H1 (cell line): ENCODE data around the gene MPND. TPM values are rescaled to one million over a fixed set of nuclear protein-coding genes. Genes with fewer than 3 reads are reported as not detected.

Source experiments
- CTCF ChIA-PET: fragments of 300-600 bp; sonication (Branson Sonifier 250); formaldehyde crosslinking; loops from one replicate; lab custom pipeline; 2021; ENCODE audit not compliant: partially characterized antibody; lab: Charles Lee
- POLR2A ChIA-PET: fragments of 300-600 bp; sonication (Branson Sonifier 250); formaldehyde crosslinking; loops from one replicate; lab custom pipeline; 2021; ENCODE audit warnings: inconsistent platforms; ENCODE audit not compliant: partially characterized antibody; lab: Charles Lee
- DNase-seq, 2 experiments: peaks; one replicate each; pipeline versions ENCODE4 v3.0.0 to v3.0.0-alpha.2; 2010 to 2022; ENCODE audit warnings: low spot score in 2 of 2, low read depth in 1 of 2, mixed read lengths in 1 of 2
- FAIRE-seq: peaks from 2 replicates; lab custom pipeline; 2011; peaks lifted over from hg19 to GRCh38; lab: Jason Lieb, UNC
- H2AFZ ChIP-seq: 2 replicates; pipeline ENCODE4 v1.8.1; 2012; ENCODE audit warnings: low read length, inconsistent platforms
- H2AK5ac ChIP-seq: 2 replicates; pipeline ENCODE4 v1.6.1; 2013; ENCODE audit warnings: low read depth, low read length
- H2BK120ac ChIP-seq: replicated peaks from 2 replicates; pipeline ENCODE3; 2013; ENCODE audit warnings: low read depth, low read length, inconsistent platforms
- H2BK12ac ChIP-seq: 2 replicates; pipeline ENCODE4 v1.6.1; 2013; ENCODE audit warnings: low read depth, low read length
- H2BK15ac ChIP-seq: 2 replicates; pipeline ENCODE4 v1.6.1; 2013; ENCODE audit warnings: low read length
- H2BK20ac ChIP-seq: 2 replicates; pipeline ENCODE4 v1.6.1; 2013; ENCODE audit warnings: low read length
- H2BK5ac ChIP-seq: 2 replicates; pipeline ENCODE4 v1.6.1; 2013; ENCODE audit warnings: low read depth, low read length
- H3K14ac ChIP-seq: 2 replicates; pipeline ENCODE4 v1.6.1; 2013; ENCODE audit warnings: inconsistent platforms; ENCODE audit not compliant: insufficient read length
- H3K18ac ChIP-seq: 2 replicates; pipeline ENCODE4 v1.6.1; 2013; ENCODE audit warnings: low read length; ENCODE audit errors: extremely low read depth
- H3K23ac ChIP-seq: 2 replicates; pipeline ENCODE4 v1.6.1; 2013; ENCODE audit warnings: inconsistent platforms; ENCODE audit not compliant: insufficient read length
- H3K23me2 ChIP-seq: 2 replicates; pipeline ENCODE4 v1.6.1; 2013; ENCODE audit warnings: low read depth, low read length
- H3K27ac ChIP-seq: 2 replicates; pipeline ENCODE4 v1.6.1; 2011; ENCODE audit warnings: low read depth, low read length, inconsistent platforms
- H3K27me3 ChIP-seq, 4 experiments: replicated peaks in 1 of 4; 1 replicate in 1 of 4; 2 replicates in 3 of 4; pipeline versions ENCODE4 v1.6.1 to v1.8.1; 2011 to 2013; ENCODE audit warnings: low read length in 3 of 4, mild to moderate bottlenecking in 3 of 4, inconsistent platforms in 2 of 4, mixed read lengths in 2 of 4, moderate library complexity in 1 of 4; ENCODE audit not compliant: control insufficient read depth in 3 of 4, insufficient read depth in 3 of 4; ENCODE audit errors: extremely low read depth in 1 of 4
- H3K36me3 ChIP-seq, 4 experiments: 2 replicates each; pipeline versions ENCODE4 v1.6.1 to v1.8.1; 2011 to 2013; ENCODE audit warnings: mild to moderate bottlenecking in 4 of 4, low read length in 3 of 4, moderate library complexity in 2 of 4, control low read depth in 1 of 4, inconsistent platforms in 1 of 4; ENCODE audit not compliant: insufficient read depth in 4 of 4, control insufficient read depth in 2 of 4
- H3K4ac ChIP-seq: replicated peaks from 2 replicates; pipeline ENCODE3; 2013; ENCODE audit warnings: low read length, low read depth, mixed read lengths, inconsistent platforms; ENCODE audit not compliant: insufficient read length
- H3K4me1 ChIP-seq, 4 experiments: replicated peaks in 1 of 4; 1 replicate in 1 of 4; 2 replicates in 3 of 4; pipeline versions ENCODE4 v1.6.1 to v1.8.1; 2011 to 2013; ENCODE audit warnings: low read length in 3 of 4, inconsistent platforms in 2 of 4, mixed read lengths in 1 of 4; ENCODE audit not compliant: insufficient read depth in 4 of 4, control insufficient read depth in 3 of 4
- H3K4me2 ChIP-seq, 2 experiments: 2 replicates each; pipeline versions ENCODE4 v1.6.1 to v1.8.1; 2011 to 2013; ENCODE audit warnings: low read depth in 2 of 2, low read length in 2 of 2, control low read depth in 1 of 2, inconsistent platforms in 1 of 2, mild to moderate bottlenecking in 1 of 2; ENCODE audit not compliant: insufficient read depth in 1 of 2
- H3K4me3 ChIP-seq, 4 experiments: fragments of 200-600, 300-600 bp in 1 of 4; sonication (generic), shearing (Covaris generic), sonication (Bioruptor Twin) in 1 of 4; 2 replicates each; pipeline versions ENCODE4 v1.5.1 to v1.8.1; 2011 to 2016; ENCODE audit warnings: low read length in 4 of 4, low read depth in 3 of 4, control low read depth in 2 of 4, inconsistent platforms in 2 of 4, mild to moderate bottlenecking in 2 of 4, mixed read lengths in 1 of 4, moderate library complexity in 1 of 4; ENCODE audit not compliant: insufficient read depth in 2 of 4; ENCODE audit errors: extremely low read depth in 1 of 4
- H3K56ac ChIP-seq: replicated peaks from 2 replicates; pipeline ENCODE3; 2013; ENCODE audit warnings: low read depth, mild to moderate bottlenecking, mixed read lengths, low read length, inconsistent platforms; ENCODE audit not compliant: insufficient read length
- H3K79me1 ChIP-seq: 2 replicates; pipeline ENCODE4 v1.6.1; 2013; ENCODE audit warnings: low read depth, low read length, control low read depth
- H3K79me2 ChIP-seq, 2 experiments: 2 replicates each; pipeline versions ENCODE4 v1.6.1 to v1.8.1; 2012 to 2013; ENCODE audit warnings: low read length in 2 of 2, mild to moderate bottlenecking in 2 of 2, inconsistent platforms in 1 of 2; ENCODE audit not compliant: insufficient read depth in 2 of 2, control insufficient read depth in 1 of 2
- H3K9ac ChIP-seq, 4 experiments: replicated peaks in 1 of 4; 1 replicate in 1 of 4; 2 replicates in 3 of 4; pipeline versions ENCODE4 v1.6.1 to v1.8.1; 2011 to 2013; ENCODE audit warnings: low read depth in 3 of 4, low read length in 3 of 4, control low read depth in 2 of 4, mild to moderate bottlenecking in 2 of 4, moderate library complexity in 2 of 4, inconsistent platforms in 1 of 4; ENCODE audit errors: extremely low read depth in 1 of 4
- H3K9me3 ChIP-seq, 2 experiments: 2 replicates each; pipeline versions ENCODE4 v1.6.1 to v1.8.1; 2012 to 2013; ENCODE audit warnings: mild to moderate bottlenecking in 2 of 2, moderate library complexity in 2 of 2, control low read depth in 1 of 2, inconsistent platforms in 1 of 2, low read depth in 1 of 2, low read length in 1 of 2, mixed read lengths in 1 of 2; ENCODE audit not compliant: insufficient read depth in 2 of 2
- H4K20me1 ChIP-seq, 2 experiments: replicated peaks in 1 of 2; 2 replicates each; pipeline versions ENCODE3 to v1.8.1; 2011 to 2013; ENCODE audit warnings: inconsistent platforms in 2 of 2, low read length in 2 of 2, mild to moderate bottlenecking in 1 of 2; ENCODE audit not compliant: insufficient read depth in 2 of 2, control insufficient read depth in 1 of 2
- H4K5ac ChIP-seq: 2 replicates; pipeline ENCODE4 v1.6.1; 2013; ENCODE audit warnings: low read length, low read depth, mixed read lengths, inconsistent platforms; ENCODE audit not compliant: insufficient read length
- H4K8ac ChIP-seq: 2 replicates; pipeline ENCODE4 v1.8.0; 2013; ENCODE audit warnings: mild to moderate bottlenecking, moderate library complexity, low read length, inconsistent platforms; ENCODE audit not compliant: insufficient read depth; ENCODE audit errors: extremely low read depth
- H4K91ac ChIP-seq: replicated peaks from 2 replicates; pipeline ENCODE3; 2013; ENCODE audit warnings: low read length, mixed read lengths, inconsistent platforms; ENCODE audit not compliant: insufficient read length
- BACH1 ChIP-seq: IDR thresholded peaks from 2 replicates; pipeline ENCODE4 v1.6.1; 2012; ENCODE audit warnings: low read length, improper control_type of control experiment
- EZH2 ChIP-seq: fragments of 200-600 bp; sonication (generic); IDR thresholded peaks from 2 replicates; pipeline ENCODE4 v1.7.1; 2012; ENCODE audit warnings: low read depth, mild to moderate bottlenecking, moderate library complexity, low read length, inconsistent platforms; ENCODE audit not compliant: severe bottlenecking
- FOSL1 ChIP-seq: IDR thresholded peaks from 2 replicates; pipeline ENCODE4 v1.6.1; 2011; ENCODE audit warnings: mild to moderate bottlenecking, low read depth, low read length, moderate library complexity; ENCODE audit not compliant: insufficient read depth
- HDAC6 ChIP-seq: IDR thresholded peaks from one replicate; pipeline ENCODE4 v1.7.1; 2012; ENCODE audit warnings: low read depth, mild to moderate bottlenecking, inconsistent platforms, low read length, moderate library complexity
- KDM5A ChIP-seq: fragments of 200-600 bp; IDR thresholded peaks from 2 replicates; pipeline ENCODE4 v1.7.1; 2012; ENCODE audit warnings: mild to moderate bottlenecking, low read length, inconsistent platforms, mixed read lengths
- MAX ChIP-seq: IDR thresholded peaks from 2 replicates; pipeline ENCODE4 v1.6.1; 2012; ENCODE audit warnings: inconsistent platforms
- NRF1 ChIP-seq: IDR thresholded peaks from 2 replicates; pipeline ENCODE4 v1.6.1; 2011; ENCODE audit warnings: mild to moderate bottlenecking, low read depth, low read length, improper control_type of control experiment
- RXRA ChIP-seq: IDR thresholded peaks from 2 replicates; pipeline ENCODE4 v1.6.1; 2011; ENCODE audit warnings: low read depth, mild to moderate bottlenecking, low read length, moderate library complexity; ENCODE audit not compliant: insufficient read depth
- SAP30 ChIP-seq: fragments of 300-600 bp; sonication (generic); IDR thresholded peaks from 2 replicates; pipeline ENCODE4 v1.7.1; 2012; ENCODE audit warnings: low read length, moderate library complexity, mild to moderate bottlenecking, inconsistent platforms; ENCODE audit not compliant: insufficient read depth, insufficient replicate concordance
- WGBS, 2 experiments: shearing (Covaris generic) in 1 of 2; methylation state at CpG; one replicate each; pipeline versions ENCODE4 v1.1.6 to v1.1.7; 2013 to 2015; ENCODE audit warnings: low lambda C conversion rate in 2 of 2, mixed read lengths in 2 of 2, inconsistent platforms in 1 of 2, low coverage in 1 of 2, missing lambda C conversion rate in 1 of 2; ENCODE audit not compliant: insufficient replicate concordance in 2 of 2, insufficient coverage in 1 of 2, insufficient read length in 1 of 2; ENCODE audit errors: extremely low coverage in 1 of 2, missing lambda C conversion rate in 1 of 2; 5-methylcytosine and 5-hydroxymethylcytosine counted together
- polyA plus RNA-seq, 7 experiments: library from polyadenylated mRNA; depleted of rRNA in 3 of 7; stranded (reverse) in 5 of 7; unstranded in 2 of 7; fragments of >200 nt in 5 of 7; fragments of 200-250 nt in 2 of 7; gene quantifications; 1 replicate in 5 of 7; 2 replicates in 1 of 7; 4 replicates in 1 of 7; pipeline versions ENCODE4 v1.2.1 to v1.2.3, GENCODE V29; 2011 to 2013; ENCODE audit warnings: missing spikeins in 2 of 7, mixed read lengths in 2 of 7
- total RNA-seq: library from RNA; stranded (reverse); fragmentation: NEBNext Ultra II Directional; extraction: Animal tissue kit (Norgen Biotek cat#: 25700); gene quantifications from 2 replicates; pipeline ENCODE4 v1.2.1, GENCODE V29; 2021

The MPND gene
- total and polyA plus RNA-seq, 2 of the 8 experiments (the other 6 are each of a cell fraction or from before 2014, with no cell fraction given) = 22.9 to 27.7 TPM

- Histone ChIP-seq H3K9me3 (no peaks in the 10 kb centered on the region), H4K5ac (no peak overlapping the region), H3K18ac (no peak overlapping the region), H3K27me3 (no peaks in the 10 kb centered on the region), H3K4ac (no peak overlapping the region), H3K4me2 (peak overlapping the region in 1 of 2 experiments; percentile 89; a peak in 1 of 4 replicates), H3K79me2 (peaks cover 0 to 84% of the 10 kb centered on the region in 2 experiments; a peak in 2 of 4 replicates), H2AFZ (no peak overlapping the region), H2AK5ac (no peak overlapping the region), H3K9ac (peak overlapping the region in 1 of 4 experiments; percentile 20; a peak in 3 of 7 replicates), H3K23ac (no peak overlapping the region), H4K20me1 (peaks cover 23 to 50% of the 10 kb centered on the region in 2 experiments), H3K36me3 (no peaks in the 10 kb centered on the region), H2BK5ac (no peak overlapping the region), H3K14ac (no peak overlapping the region), H3K56ac (no peak overlapping the region), H3K4me3 (no peak overlapping the region), H3K4me1 (peaks cover 10 to 39% (median 26%) of the 10 kb centered on the region in 4 experiments), H3K27ac (no peak overlapping the region), H2BK120ac (no peak overlapping the region), H2BK15ac (no peak overlapping the region), H3K23me2 (no peaks in the 10 kb centered on the region; the same call in 1 of the 2 replicates), H3K79me1 (peaks cover 37% of the 10 kb centered on the region), H2BK12ac (no peak overlapping the region), H4K8ac (no peak overlapping the region), H2BK20ac (no peak overlapping the region), H4K91ac (no peak overlapping the region)
- DNase-seq (no peak), FAIRE-seq (no peak)
- WGBS, 2 experiments = 91% methylated on average over 20 of the region's 20 CpGs; no CpG with 5 or more reads in 1 of the 2 experiments
- ChIA-PET POLR2A (interaction anchor here (0.7 to 5.2 kb wide), 9 partner anchors 10 to 58 kb away, joined by 3 to 57 read pairs (median 8); partner anchors contain the start of gene CHAF1A), CTCF (interaction anchor here (0.8 to 7.2 kb wide), 10 partner anchors 9 to 125 kb away, joined by 3 to 72 read pairs (median 8); partner anchors contain the start of genes CHAF1A and SH3GL1)
- TF ChIP-seq NRF1 (no peak), HDAC6 (no peak), MAX (no peak), BACH1 (no peak), RXRA (no peak), SAP30 (no peak), EZH2 (no peak), FOSL1 (no peak), KDM5A (no peak)
These were observed 48.5 kb downstream of the MPND start for GRCh38 chr19:4391701-4392483.
